SK-N-SH (cell line): ENCODE results near the gene OR51A7. TPM values are rescaled to one million over a fixed set of nuclear protein-coding genes. Genes with fewer than 3 reads are reported as not detected.

ENCODE experiments used
- CTCF ChIA-PET: fragments of 300-600, 350-600 bp; formaldehyde crosslinking; extraction: SDS; loops from one replicate; lab custom pipeline; 2021; lab: Yijun Ruan, JAX
- POLR2A ChIA-PET: fragments of 350-600 bp; sonication (Branson Sonifier 250); formaldehyde crosslinking; extraction: SDS; loops from one replicate; lab custom pipeline; 2020; ENCODE audit warnings: antibody characterized with exemption, inconsistent platforms; lab: Yijun Ruan, JAX
- DNase-seq: peaks from one replicate; pipeline ENCODE4 v3.0.0; 2012
- H2AFZ ChIP-seq: fragments of 200-600 bp; sonication (generic); 2 replicates; pipeline ENCODE4 v1.8.1; 2016; ENCODE audit warnings: antibody characterized with exemption, mild to moderate bottlenecking, low read depth
- H3F3A ChIP-seq: fragments of 200-600 bp; sonication (generic); replicated peaks from 2 replicates; pipeline ENCODE3; 2016; ENCODE audit warnings: antibody characterized with exemption, mild to moderate bottlenecking; ENCODE audit not compliant: insufficient read depth
- H3K27ac ChIP-seq, 2 experiments: fragments of 200-500 bp in 1 of 2; fragments of 200-600 bp in 1 of 2; sonication (Bioruptor generic) in 1 of 2; sonication (generic), shearing (Covaris generic) in 1 of 2; 2 replicates each; pipeline versions ENCODE4 v1.5.1 to v1.6.1; 2014 to 2016; ENCODE audit warnings: low read depth in 2 of 2, inconsistent platforms in 1 of 2, low read length in 1 of 2, mild to moderate bottlenecking in 1 of 2, mixed read lengths in 1 of 2
- H3K27me3 ChIP-seq: fragments of 200-600 bp; sonication (generic), shearing (Covaris generic); 2 replicates; pipeline ENCODE4 v1.6.1; 2016; ENCODE audit warnings: mixed run types; ENCODE audit not compliant: insufficient read depth
- H3K36me3 ChIP-seq, 2 experiments: fragments of 200-500 bp in 1 of 2; fragments of 200-600 bp in 1 of 2; sonication (Bioruptor generic) in 1 of 2; sonication (generic) in 1 of 2; replicated peaks in 1 of 2; 2 replicates each; pipeline versions ENCODE3 to v1.5.1; 2014 to 2016; ENCODE audit warnings: low read length in 1 of 2, mild to moderate bottlenecking in 1 of 2; ENCODE audit not compliant: insufficient read depth in 2 of 2, control insufficient read depth in 1 of 2
- H3K4me1 ChIP-seq, 2 experiments: fragments of 200-500 bp in 1 of 2; fragments of 200-600 bp in 1 of 2; sonication (Bioruptor generic) in 1 of 2; sonication (generic), shearing (Covaris generic) in 1 of 2; 2 replicates each; pipeline versions ENCODE4 v1.5.1 to v1.6.1; 2014 to 2016; ENCODE audit warnings: low read depth in 1 of 2, low read length in 1 of 2, mixed run types in 1 of 2; ENCODE audit not compliant: insufficient read depth in 2 of 2, control insufficient read depth in 1 of 2
- H3K4me2 ChIP-seq: fragments of 200-600 bp; sonication (generic), shearing (Covaris generic); 2 replicates; pipeline ENCODE4 v1.6.1; 2017; ENCODE audit warnings: mixed run types
- H3K4me3 ChIP-seq, 2 experiments: fragments of 200-500 bp in 1 of 2; fragments of 200-600 bp in 1 of 2; sonication (Bioruptor generic) in 1 of 2; sonication (generic), shearing (Covaris generic) in 1 of 2; 2 replicates each; pipeline versions ENCODE4 v1.5.1 to v1.8.1; 2014 to 2016; ENCODE audit warnings: low read depth in 2 of 2, inconsistent platforms in 1 of 2, low read length in 1 of 2, mild to moderate bottlenecking in 1 of 2, mixed read lengths in 1 of 2, moderate library complexity in 1 of 2
- H3K79me2 ChIP-seq: fragments of 200-600 bp; sonication (generic); 2 replicates; pipeline ENCODE4 v1.8.1; 2017; ENCODE audit warnings: mild to moderate bottlenecking; ENCODE audit not compliant: insufficient read depth
- H3K9ac ChIP-seq: fragments of 200-600 bp; sonication (generic); 2 replicates; pipeline ENCODE4 v1.6.1; 2017; ENCODE audit warnings: mixed run types
- H3K9me2 ChIP-seq: fragments of 200-600 bp; sonication (generic); 2 replicates; pipeline ENCODE4 v1.6.1; 2017; ENCODE audit warnings: mixed run types
- H3K9me3 ChIP-seq: fragments of 200-600 bp; sonication (generic); 2 replicates; pipeline ENCODE4 v1.6.1; 2017; ENCODE audit warnings: mixed run types, mild to moderate bottlenecking, moderate library complexity
- H4K20me1 ChIP-seq: fragments of 200-600 bp; sonication (generic); 2 replicates; pipeline ENCODE4 v1.6.1; 2017; ENCODE audit warnings: mild to moderate bottlenecking, mixed run types; ENCODE audit not compliant: insufficient read depth
- CHD2 ChIP-seq: fragments of 150-350 bp; IDR thresholded peaks from 2 replicates; pipeline ENCODE4 v1.6.1; 2018; ENCODE audit warnings: low read length; ENCODE audit not compliant: partially characterized antibody
- ELF1 ChIP-seq: IDR thresholded peaks from 2 replicates; pipeline ENCODE4 v1.4.0; 2012
- EP300 ChIP-seq, 2 experiments: IDR thresholded peaks; 2 replicates each; pipeline versions ENCODE4 v1.4.0 to v1.6.1; 2012; ENCODE audit warnings: borderline replicate concordance in 1 of 2, low read depth in 1 of 2, low read length in 1 of 2
- EZH2phosphoT487 ChIP-seq: fragments of 200-600 bp; sonication (generic); IDR thresholded peaks from 2 replicates; pipeline ENCODE4 v1.6.1; 2017; ENCODE audit warnings: low read depth, mixed run types, mild to moderate bottlenecking, antibody characterized with exemption, moderate library complexity, borderline replicate concordance
- FOSL2 ChIP-seq: IDR thresholded peaks from 2 replicates; pipeline ENCODE4 v1.4.0; 2012; ENCODE audit warnings: low read depth, mild to moderate bottlenecking, moderate library complexity, borderline replicate concordance
- FOXJ3 ChIP-seq: sonication (generic); formaldehyde crosslinking; IDR thresholded peaks from 2 replicates; pipeline ENCODE4 v1.5.1; 2020; ENCODE audit warnings: mild to moderate bottlenecking, missing genetic modification reagents
- FOXM1 ChIP-seq: IDR thresholded peaks from 2 replicates; pipeline ENCODE4 v1.4.0; 2012; ENCODE audit warnings: low read depth, mild to moderate bottlenecking
- GATA2 ChIP-seq: sonication (generic); formaldehyde crosslinking; IDR thresholded peaks from 2 replicates; pipeline ENCODE4 v1.5.0; 2020; ENCODE audit warnings: mild to moderate bottlenecking, missing genetic modification reagents
- JUND ChIP-seq: IDR thresholded peaks from 2 replicates; pipeline ENCODE4 v1.4.0; 2012
- NFIC ChIP-seq: IDR thresholded peaks from 2 replicates; pipeline ENCODE4 v1.4.0; 2012; ENCODE audit warnings: borderline replicate concordance
- NRF1 ChIP-seq: IDR thresholded peaks from 2 replicates; pipeline ENCODE4 v1.6.1; 2012; ENCODE audit warnings: low read depth, mild to moderate bottlenecking, low read length
- POLR2AphosphoS5 ChIP-seq: IDR thresholded peaks from 2 replicates; pipeline ENCODE4 v1.6.1; 2012; ENCODE audit warnings: low read depth, low read length
- RAD21 ChIP-seq: IDR thresholded peaks from 2 replicates; pipeline ENCODE4 v1.6.1; 2012; ENCODE audit warnings: mild to moderate bottlenecking, low read length
- RFX5 ChIP-seq: IDR thresholded peaks from 2 replicates; pipeline ENCODE4 v1.6.1; 2012; ENCODE audit warnings: mild to moderate bottlenecking, improper control_type of control experiment, low read length
- RXRA ChIP-seq: IDR thresholded peaks from 2 replicates; pipeline ENCODE4 v1.4.0; 2012; ENCODE audit warnings: low read depth, mild to moderate bottlenecking, borderline replicate concordance
- SIN3A ChIP-seq: IDR thresholded peaks from 2 replicates; pipeline ENCODE4 v1.6.1; 2012; ENCODE audit warnings: low read depth, mild to moderate bottlenecking, low read length, moderate library complexity, borderline replicate concordance
- TCF12 ChIP-seq: IDR thresholded peaks from 2 replicates; pipeline ENCODE4 v1.4.0; 2012
- WGBS: methylation state at CpG from one replicate; pipeline ENCODE4 v1.1.6; 2017; ENCODE audit warnings: low lambda C conversion rate; 5-methylcytosine and 5-hydroxymethylcytosine counted together
- polyA plus RNA-seq, 3 experiments: library from polyadenylated mRNA; depleted of rRNA; stranded (reverse); fragments of >200 nt; gene quantifications; 2 replicates each; pipeline ENCODE4 v1.2.3, GENCODE V29; 2012
- TF ChIP-seq, protein P1 (sequence below): fragments of 150-350 bp; IDR thresholded peaks from 2 replicates; pipeline ENCODE4 v1.6.1; 2016; ENCODE audit warnings: mild to moderate bottlenecking, low read depth, low read length
- TF ChIP-seq, protein P2 (sequence below): IDR thresholded peaks from 2 replicates; pipeline ENCODE4; 2012
- TF ChIP-seq, protein P3 (sequence below): IDR thresholded peaks from 2 replicates; pipeline ENCODE4 v1.4.0; 2012; ENCODE audit warnings: low read depth, borderline replicate concordance

The OR51A7 gene
- polyA plus RNA-seq, 1 of the 3 experiments (the other 2 are of a cell fraction) = not detected

DNA sequence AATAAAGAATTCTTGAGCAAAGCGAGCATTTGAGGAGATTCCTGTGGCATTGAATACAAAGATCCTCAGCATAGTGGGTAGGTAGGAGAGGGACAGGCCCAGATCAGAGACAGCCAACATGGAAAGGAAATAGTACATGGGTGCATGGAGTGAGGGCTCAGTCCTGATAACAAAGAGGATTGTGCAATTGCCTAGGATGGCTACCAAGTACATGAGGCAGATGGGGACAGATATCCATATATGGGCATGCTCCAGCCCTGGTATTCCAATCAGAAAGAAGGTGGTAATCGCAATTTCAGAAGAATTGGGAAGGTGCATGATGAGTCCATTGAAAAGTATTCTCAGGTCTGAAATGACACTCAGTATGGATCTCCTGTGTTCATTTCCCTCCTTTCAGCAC is 13.3 kb upstream of the OR51A7 start:
- H3K4me2 ChIP-seq = no peak overlapping the region
- H3K9ac ChIP-seq = no peak overlapping the region
- no peak overlapping the region for H3K27ac ChIP-seq
- WGBS = 3% methylated on average over 2 of the region's 2 CpGs
- ChIA-PET CTCF (no interaction called here), POLR2A (no interaction called here)
- H3K9me2 ChIP-seq = no peaks in the 10 kb centered on the region
- no peaks in the 10 kb centered on the region for H4K20me1 ChIP-seq
- H3K4me1 ChIP-seq = no peaks in the 10 kb centered on the region
- no peaks in the 10 kb centered on the region for H3K9me3 ChIP-seq
- DNase-seq = no peak
- no peaks in the 10 kb centered on the region for H3K79me2 ChIP-seq
- no peak overlapping the region for H3K4me3 ChIP-seq
- no peaks in the 10 kb centered on the region for H3K27me3 ChIP-seq
- H3K36me3 ChIP-seq = no peaks in the 10 kb centered on the region
- peaks cover 13% of the 10 kb centered on the region for H3F3A ChIP-seq
- no peak overlapping the region for H2AFZ ChIP-seq
- TF ChIP-seq GATA2 (CRISPR knock-in tag) = no peak
- TF ChIP-seq RXRA = no peak
- TF ChIP-seq, protein P1, sequence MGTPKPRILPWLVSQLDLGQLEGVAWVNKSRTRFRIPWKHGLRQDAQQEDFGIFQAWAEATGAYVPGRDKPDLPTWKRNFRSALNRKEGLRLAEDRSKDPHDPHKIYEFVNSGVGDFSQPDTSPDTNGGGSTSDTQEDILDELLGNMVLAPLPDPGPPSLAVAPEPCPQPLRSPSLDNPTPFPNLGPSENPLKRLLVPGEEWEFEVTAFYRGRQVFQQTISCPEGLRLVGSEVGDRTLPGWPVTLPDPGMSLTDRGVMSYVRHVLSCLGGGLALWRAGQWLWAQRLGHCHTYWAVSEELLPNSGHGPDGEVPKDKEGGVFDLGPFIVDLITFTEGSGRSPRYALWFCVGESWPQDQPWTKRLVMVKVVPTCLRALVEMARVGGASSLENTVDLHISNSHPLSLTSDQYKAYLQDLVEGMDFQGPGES = no peak
- TF ChIP-seq RAD21 = no peak
- TF ChIP-seq NFIC = no peak
- no peak for TF ChIP-seq FOXM1
- TF ChIP-seq EP300 (IDR thresholded peaks at IDR 0.05; ENCODE audit: borderline replicate concordance in 1 of 2, low read depth in 1 of 2, low read length in 1 of 2) = no peak
- TF ChIP-seq, protein P2, sequence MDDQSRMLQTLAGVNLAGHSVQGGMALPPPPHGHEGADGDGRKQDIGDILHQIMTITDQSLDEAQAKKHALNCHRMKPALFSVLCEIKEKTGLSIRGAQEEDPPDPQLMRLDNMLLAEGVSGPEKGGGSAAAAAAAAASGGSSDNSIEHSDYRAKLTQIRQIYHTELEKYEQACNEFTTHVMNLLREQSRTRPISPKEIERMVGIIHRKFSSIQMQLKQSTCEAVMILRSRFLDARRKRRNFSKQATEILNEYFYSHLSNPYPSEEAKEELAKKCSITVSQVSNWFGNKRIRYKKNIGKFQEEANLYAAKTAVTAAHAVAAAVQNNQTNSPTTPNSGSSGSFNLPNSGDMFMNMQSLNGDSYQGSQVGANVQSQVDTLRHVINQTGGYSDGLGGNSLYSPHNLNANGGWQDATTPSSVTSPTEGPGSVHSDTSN = no peak
- no peak for TF ChIP-seq RFX5
- TF ChIP-seq, protein P3, sequence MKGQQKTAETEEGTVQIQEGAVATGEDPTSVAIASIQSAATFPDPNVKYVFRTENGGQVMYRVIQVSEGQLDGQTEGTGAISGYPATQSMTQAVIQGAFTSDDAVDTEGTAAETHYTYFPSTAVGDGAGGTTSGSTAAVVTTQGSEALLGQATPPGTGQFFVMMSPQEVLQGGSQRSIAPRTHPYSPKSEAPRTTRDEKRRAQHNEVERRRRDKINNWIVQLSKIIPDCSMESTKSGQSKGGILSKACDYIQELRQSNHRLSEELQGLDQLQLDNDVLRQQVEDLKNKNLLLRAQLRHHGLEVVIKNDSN = no peak
- TF ChIP-seq EZH2phosphoT487 = no peak
- TF ChIP-seq CHD2 = no peak
- no peak for TF ChIP-seq FOXJ3 (CRISPR knock-in tag)
- TF ChIP-seq ELF1 = no peak
- TF ChIP-seq TCF12 = no peak
- no peak for TF ChIP-seq NRF1
- no peak for TF ChIP-seq POLR2AphosphoS5
- TF ChIP-seq JUND = no peak
- no peak for TF ChIP-seq FOSL2
- TF ChIP-seq SIN3A = no peak
